AG09309 (cell line): ENCODE measurements around the gene OPRL1.

ENCODE experiments used
- DNase-seq: peaks from one replicate; pipeline ENCODE4 v3.0.0-alpha.2; 2010; ENCODE audit warnings: low read depth
- H3K4me3 ChIP-seq: 2 replicates; pipeline ENCODE4 v1.5.1; 2011; ENCODE audit warnings: mild to moderate bottlenecking, low read depth, low read length, moderate library complexity; ENCODE audit not compliant: control insufficient read depth
- TF ChIP-seq, protein P1 (sequence below): IDR thresholded peaks from 2 replicates; pipeline ENCODE4 v1.5.1; 2011; ENCODE audit warnings: mild to moderate bottlenecking, low read depth, low read length, inconsistent platforms; ENCODE audit not compliant: insufficient read depth, control insufficient read depth; ENCODE audit errors: missing control alignments

Gene OPRL1

DNA sequence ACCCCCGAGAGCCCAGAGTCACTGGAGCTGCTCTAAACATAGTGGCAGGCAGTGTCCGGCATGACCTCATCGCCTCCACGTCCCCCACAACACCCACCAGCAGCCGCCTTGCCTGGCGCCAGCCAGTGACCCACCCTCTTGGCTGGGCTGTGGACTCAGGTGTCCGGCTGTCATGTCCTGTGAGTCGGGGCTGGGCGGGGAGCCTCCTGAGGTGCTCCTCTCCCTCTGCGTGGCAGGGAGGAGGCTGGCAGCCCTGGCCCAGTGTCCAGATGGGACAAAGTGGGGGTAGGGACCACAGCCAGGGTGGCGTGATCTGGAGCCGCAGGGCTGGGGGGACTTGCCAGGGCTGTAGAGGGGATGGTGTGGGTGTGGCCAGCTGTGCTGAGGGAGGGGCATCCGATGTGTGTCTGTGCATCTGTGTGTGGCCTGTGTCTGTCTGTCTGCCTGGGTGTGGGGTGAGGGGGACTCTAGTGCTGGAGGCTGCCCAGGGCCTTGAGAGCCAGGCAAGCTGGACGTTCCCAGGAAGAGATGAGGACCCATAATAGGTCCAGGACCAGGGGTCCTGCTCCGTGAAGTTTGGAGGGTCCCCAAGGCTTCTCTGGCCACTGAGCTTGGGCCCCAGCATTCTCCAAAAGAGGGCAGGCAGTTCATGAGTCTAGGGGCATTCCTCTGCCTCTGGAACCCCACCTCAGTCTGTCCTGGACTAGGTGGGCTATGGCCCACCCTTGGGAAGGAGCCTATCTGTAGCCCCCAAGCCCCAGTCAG is 28.1 kb upstream of the OPRL1 start:
- no peak for DNase-seq
- no peak overlapping the region for H3K4me3 ChIP-seq
- TF ChIP-seq, protein P1, sequence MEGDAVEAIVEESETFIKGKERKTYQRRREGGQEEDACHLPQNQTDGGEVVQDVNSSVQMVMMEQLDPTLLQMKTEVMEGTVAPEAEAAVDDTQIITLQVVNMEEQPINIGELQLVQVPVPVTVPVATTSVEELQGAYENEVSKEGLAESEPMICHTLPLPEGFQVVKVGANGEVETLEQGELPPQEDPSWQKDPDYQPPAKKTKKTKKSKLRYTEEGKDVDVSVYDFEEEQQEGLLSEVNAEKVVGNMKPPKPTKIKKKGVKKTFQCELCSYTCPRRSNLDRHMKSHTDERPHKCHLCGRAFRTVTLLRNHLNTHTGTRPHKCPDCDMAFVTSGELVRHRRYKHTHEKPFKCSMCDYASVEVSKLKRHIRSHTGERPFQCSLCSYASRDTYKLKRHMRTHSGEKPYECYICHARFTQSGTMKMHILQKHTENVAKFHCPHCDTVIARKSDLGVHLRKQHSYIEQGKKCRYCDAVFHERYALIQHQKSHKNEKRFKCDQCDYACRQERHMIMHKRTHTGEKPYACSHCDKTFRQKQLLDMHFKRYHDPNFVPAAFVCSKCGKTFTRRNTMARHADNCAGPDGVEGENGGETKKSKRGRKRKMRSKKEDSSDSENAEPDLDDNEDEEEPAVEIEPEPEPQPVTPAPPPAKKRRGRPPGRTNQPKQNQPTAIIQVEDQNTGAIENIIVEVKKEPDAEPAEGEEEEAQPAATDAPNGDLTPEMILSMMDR: no peak

DNA sequence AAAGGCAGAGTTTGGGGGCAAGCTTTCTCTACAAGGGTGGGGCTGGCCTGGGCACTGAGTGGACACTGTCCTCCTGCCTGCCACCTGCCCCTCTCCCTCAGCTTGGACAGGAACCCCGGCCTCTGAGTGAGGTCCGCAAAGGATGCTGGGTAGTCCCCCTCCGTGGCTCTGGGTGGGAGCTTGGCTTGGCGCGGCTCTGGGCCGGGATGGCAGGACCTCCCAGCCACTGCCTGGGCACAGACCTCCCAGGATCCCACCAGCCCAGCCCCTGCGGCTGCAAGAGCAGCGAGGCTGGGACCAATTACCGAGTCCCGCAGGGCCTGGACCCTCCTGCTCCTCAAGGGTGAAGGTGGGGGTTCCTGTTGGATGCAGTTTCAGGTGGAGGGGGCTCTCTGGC is 27.6 kb upstream of the OPRL1 start:
- no peak overlapping the region for H3K4me3 ChIP-seq
- no peak for DNase-seq
- TF ChIP-seq, protein P1: no peak

DNA sequence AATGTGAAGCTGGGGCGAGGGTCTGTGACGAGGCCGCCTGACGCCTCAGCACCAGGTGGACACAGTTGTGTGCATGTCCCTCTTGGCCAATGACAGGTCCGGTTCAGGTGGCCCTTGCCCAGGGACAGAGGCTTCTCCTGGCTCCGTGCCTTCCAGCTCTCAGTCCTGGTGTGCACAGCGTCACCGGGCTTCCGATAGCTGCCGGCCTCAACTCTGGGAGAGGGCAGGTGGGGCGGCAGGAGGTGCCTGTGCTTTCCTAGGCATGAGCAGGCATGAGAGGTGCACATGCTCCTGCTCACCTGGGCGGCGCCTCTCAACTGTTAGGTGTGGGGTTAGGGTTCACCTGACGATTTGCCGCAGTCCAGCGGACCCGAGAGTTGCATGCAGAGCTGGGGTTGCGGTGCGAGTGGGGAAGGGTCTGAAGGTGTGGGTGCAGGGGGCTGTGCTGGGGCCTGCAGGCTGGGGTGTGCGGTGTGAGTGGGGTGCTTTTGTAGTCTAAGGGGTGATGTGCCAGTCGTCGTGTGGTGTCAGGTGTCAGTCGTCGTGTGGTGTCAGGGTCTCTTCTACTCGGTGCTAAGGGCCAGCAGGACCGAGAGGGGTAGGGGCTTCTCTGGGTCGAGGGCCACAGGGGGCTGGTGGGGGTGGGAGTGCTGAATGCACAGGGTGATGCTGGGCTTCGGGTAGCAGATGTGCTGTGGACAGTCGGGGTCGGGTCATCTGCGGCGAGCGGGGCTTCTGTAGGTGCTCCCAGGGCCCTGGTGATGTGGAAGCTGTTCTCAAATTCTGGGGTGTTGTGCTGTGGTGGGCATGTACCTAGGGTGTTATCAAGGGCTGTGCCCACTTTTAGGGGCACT is 26.7 kb upstream of the OPRL1 start:
- DNase-seq: no peak
- no peak overlapping the region for H3K4me3 ChIP-seq
- TF ChIP-seq, protein P1: no peak

DNA sequence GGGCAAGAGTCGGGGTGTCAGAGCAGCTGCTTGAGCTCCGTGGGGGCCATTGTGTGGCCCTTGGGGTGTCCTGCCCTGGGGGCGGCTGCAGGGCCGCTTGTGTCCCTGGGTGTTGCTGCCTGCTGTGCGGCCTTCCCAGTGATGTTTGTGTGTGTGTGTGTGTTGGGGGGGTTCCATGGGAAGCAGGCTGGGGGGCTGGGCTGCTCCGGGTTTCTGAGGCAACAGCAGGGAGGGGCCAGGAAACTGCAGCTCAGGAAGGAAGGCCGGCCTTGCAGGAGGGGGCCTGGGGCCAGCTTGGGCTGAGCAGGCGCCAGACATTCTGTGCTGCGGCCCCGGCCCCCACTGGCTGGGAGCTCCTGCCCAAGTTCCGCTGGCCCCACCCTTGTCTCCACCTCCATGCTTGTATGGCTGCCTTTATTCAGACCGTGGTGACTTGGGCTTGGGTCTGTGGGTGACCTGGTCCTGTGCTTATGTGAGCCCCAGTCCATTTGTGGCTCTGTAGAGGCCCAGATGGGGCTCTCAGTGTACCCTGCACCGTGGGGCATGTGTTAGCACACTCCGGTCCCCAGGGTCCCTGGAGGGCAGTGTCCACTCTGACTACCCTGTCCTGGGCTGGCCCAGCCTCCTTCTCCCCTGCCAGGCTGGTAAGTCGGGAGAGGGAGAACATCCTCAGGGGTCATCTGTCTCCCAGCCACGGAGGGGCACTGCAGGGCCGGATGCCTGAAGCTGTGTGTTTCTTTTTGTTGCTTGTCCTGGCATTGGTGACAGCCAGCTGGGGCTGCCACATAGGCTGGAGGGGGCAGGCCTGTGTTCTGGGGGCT is 25.8 kb upstream of the OPRL1 start:
- no peak overlapping the region for H3K4me3 ChIP-seq
- TF ChIP-seq, protein P1: no peak
- DNase-seq: no peak

DNA sequence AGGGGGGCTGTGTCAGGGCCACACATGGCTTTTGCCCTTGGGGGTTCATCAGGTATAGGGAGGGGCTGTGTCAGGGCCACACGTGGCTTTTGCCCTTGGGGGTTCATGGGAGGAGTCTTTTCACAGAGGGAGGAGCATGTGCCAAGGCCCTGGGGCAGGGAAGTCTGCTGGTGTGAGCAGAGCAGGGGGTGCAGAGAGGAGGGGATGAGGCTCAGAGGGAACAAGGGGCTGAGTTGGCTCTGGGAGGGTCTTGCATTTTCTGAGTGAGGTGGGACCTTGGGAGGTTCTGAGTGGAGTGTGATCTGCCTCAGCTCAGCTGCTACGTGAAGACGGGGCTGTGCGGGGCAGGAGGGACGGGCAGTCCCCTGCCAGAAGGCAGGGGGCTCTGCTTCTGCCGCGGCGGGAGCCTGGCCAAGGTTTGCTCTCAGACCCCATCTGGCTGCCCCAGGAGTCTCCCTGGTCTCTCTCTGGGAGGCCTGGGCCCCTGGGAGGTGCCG is 24.4 kb upstream of the OPRL1 start:
- TF ChIP-seq, protein P1: no peak
- no peak overlapping the region for H3K4me3 ChIP-seq
- no peak for DNase-seq
